Erythroblast (primary cell): ENCODE data around the gene PCBP3.

ENCODE experiments used
- GATA1 ChIP-seq: IDR thresholded peaks from 2 replicates; pipeline ENCODE4 v1.6.1; 2011; ENCODE audit warnings: low read depth, mild to moderate bottlenecking, control low read depth, low read length, moderate library complexity
- POLR2A ChIP-seq: IDR thresholded peaks from 2 replicates; pipeline ENCODE4 v1.6.1; 2011; ENCODE audit warnings: mild to moderate bottlenecking, low read length

GRCh38 chr21:45617021-45617921, 26.3 kb upstream of the PCBP3 start:
- TF ChIP-seq POLR2A (no peak), GATA1 (no peak)
